ENCODE data around the gene PRG3.

- TF ChIP-seq CTCF (IDR thresholded peaks at IDR 0.05) (no peak), EP300 (IDR thresholded peaks at IDR 0.05) (no peak), POLR2A (IDR thresholded peaks at IDR 0.05) (no peak)
These were observed 15.9 kb downstream of the PRG3 start for GRCh38 chr11:57364851-57365660.
